Measurements from ENCODE around the gene ADAT2. TPM values are rescaled to one million over a fixed set of nuclear protein-coding genes. Genes with fewer than 3 reads are reported as not detected.

Gene ADAT2
- total RNA-seq, 3 donors from 2014 or later (not counting 1 experiment from before 2014, with no cell fraction given): 17.4 to 19.4 (median 19.1) TPM

GRCh38 chr6:143399176-143399575, 51.3 kb downstream of the ADAT2 start:
- H3K4me1 ChIP-seq (ENCODE audit: control insufficient read depth, insufficient read depth, low read length): peaks cover 37% of the 10 kb centered on the region
- no peak for DNase-seq
- 96% methylated on average over 5 of the region's 5 CpGs for WGBS (ENCODE audit: insufficient coverage)
- Mint-ChIP-seq H3K36me3 (no peaks in the 10 kb centered on the region), H3K9me3 (no peaks in the 10 kb centered on the region), H3K27me3 (ENCODE audit: low read depth in 2 of 2) (no peaks in the 10 kb centered on the region), H3K4me1 (peaks cover 44 to 54% of the 10 kb centered on the region in 2 donors), H3K27ac (peak overlapping the region; percentile 55 to 63), H3K4me3 (no peak overlapping the region)
- no peak overlapping the region for H3K4me3 ChIP-seq (ENCODE audit: low read length)
- no peaks in the 10 kb centered on the region for H3K9me3 ChIP-seq (ENCODE audit: control insufficient read depth, insufficient read depth, low read length)
- no peaks in the 10 kb centered on the region for H3K36me3 ChIP-seq (ENCODE audit: control insufficient read depth, insufficient read depth, low read length)
- intact Hi-C loops (cut with micrococcal nuclease): no loop called here
- H3K27me3 ChIP-seq (ENCODE audit: control insufficient read depth, insufficient read depth, low read length): no peaks in the 10 kb centered on the region
- no peak for ATAC-seq
- H3K27ac ChIP-seq (ENCODE audit: low read length): no peak overlapping the region
- TF ChIP-seq, protein P1, sequence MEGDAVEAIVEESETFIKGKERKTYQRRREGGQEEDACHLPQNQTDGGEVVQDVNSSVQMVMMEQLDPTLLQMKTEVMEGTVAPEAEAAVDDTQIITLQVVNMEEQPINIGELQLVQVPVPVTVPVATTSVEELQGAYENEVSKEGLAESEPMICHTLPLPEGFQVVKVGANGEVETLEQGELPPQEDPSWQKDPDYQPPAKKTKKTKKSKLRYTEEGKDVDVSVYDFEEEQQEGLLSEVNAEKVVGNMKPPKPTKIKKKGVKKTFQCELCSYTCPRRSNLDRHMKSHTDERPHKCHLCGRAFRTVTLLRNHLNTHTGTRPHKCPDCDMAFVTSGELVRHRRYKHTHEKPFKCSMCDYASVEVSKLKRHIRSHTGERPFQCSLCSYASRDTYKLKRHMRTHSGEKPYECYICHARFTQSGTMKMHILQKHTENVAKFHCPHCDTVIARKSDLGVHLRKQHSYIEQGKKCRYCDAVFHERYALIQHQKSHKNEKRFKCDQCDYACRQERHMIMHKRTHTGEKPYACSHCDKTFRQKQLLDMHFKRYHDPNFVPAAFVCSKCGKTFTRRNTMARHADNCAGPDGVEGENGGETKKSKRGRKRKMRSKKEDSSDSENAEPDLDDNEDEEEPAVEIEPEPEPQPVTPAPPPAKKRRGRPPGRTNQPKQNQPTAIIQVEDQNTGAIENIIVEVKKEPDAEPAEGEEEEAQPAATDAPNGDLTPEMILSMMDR (IDR thresholded peaks at IDR 0.05): no peak

GRCh38 chr6:143397227-143398222, 53.0 kb downstream of the ADAT2 start:
- H3K9me3 ChIP-seq (ENCODE audit: control insufficient read depth, insufficient read depth, low read length): no peaks in the 10 kb centered on the region
- H3K4me1 Mint-ChIP-seq: peaks cover 44 to 54% of the 10 kb centered on the region in 2 donors
- peaks cover 0 to 3% of the 10 kb centered on the region in 2 donors for H3K27me3 Mint-ChIP-seq (ENCODE audit: low read depth in 2 of 2)
- H3K4me1 ChIP-seq (ENCODE audit: control insufficient read depth, insufficient read depth, low read length): peaks cover 37% of the 10 kb centered on the region
- DNase-seq: peak; percentile 48 to 75
- H3K4me3 Mint-ChIP-seq: peak overlapping the region; percentile 49
- H3K9me3 Mint-ChIP-seq: no peaks in the 10 kb centered on the region
- intact Hi-C loops (cut with micrococcal nuclease): loop anchor here (1.0 kb wide), 1 partner anchor 53 kb away; the partner anchor contains the start of genes ADAT2 and PEX3
- H3K36me3 Mint-ChIP-seq: no peaks in the 10 kb centered on the region
- H3K27ac ChIP-seq (ENCODE audit: low read length): peak overlapping the region; percentile 30
- no peak overlapping the region for H3K4me3 ChIP-seq (ENCODE audit: low read length)
- TF ChIP-seq, protein P1 (IDR thresholded peaks at IDR 0.05): no peak
- no peaks in the 10 kb centered on the region for H3K27me3 ChIP-seq (ENCODE audit: control insufficient read depth, insufficient read depth, low read length)
- H3K27ac Mint-ChIP-seq: peak overlapping the region; percentile 63 to 64
- 62% methylated on average over 13 of the region's 16 CpGs for WGBS (ENCODE audit: insufficient coverage)
- no peaks in the 10 kb centered on the region for H3K36me3 ChIP-seq (ENCODE audit: control insufficient read depth, insufficient read depth, low read length)
- ATAC-seq: peak; percentile 86 to 94 (median 87)

- H3K27me3 Mint-ChIP-seq (ENCODE audit: low read depth in 2 of 2): peaks cover 0 to 3% of the 10 kb centered on the region in 2 donors
- no peak overlapping the region for H3K4me3 ChIP-seq (ENCODE audit: low read length)
- intact Hi-C loops (cut with micrococcal nuclease): loop anchor here (1.0 kb wide), 1 partner anchor 54 kb away; the partner anchor contains the start of genes ADAT2 and PEX3
- H3K36me3 Mint-ChIP-seq: no peaks in the 10 kb centered on the region
- DNase-seq (peak in 1 of 2 donors; percentile 5), ATAC-seq (peak; percentile 20 to 25 (median 23))
- H3K27me3 ChIP-seq (ENCODE audit: control insufficient read depth, insufficient read depth, low read length): no peaks in the 10 kb centered on the region
- peak overlapping the region; percentile 30 for H3K27ac ChIP-seq (ENCODE audit: low read length)
- peaks cover 37% of the 10 kb centered on the region for H3K4me1 ChIP-seq (ENCODE audit: control insufficient read depth, insufficient read depth, low read length)
- H3K9me3 ChIP-seq (ENCODE audit: control insufficient read depth, insufficient read depth, low read length): no peaks in the 10 kb centered on the region
- WGBS (ENCODE audit: insufficient coverage): 88% methylated on average over 10 of the region's 10 CpGs
- H3K4me3 Mint-ChIP-seq: peak overlapping the region; percentile 49
- no peaks in the 10 kb centered on the region for H3K9me3 Mint-ChIP-seq
- TF ChIP-seq, protein P1 (IDR thresholded peaks at IDR 0.05): no peak
- peaks cover 44 to 54% of the 10 kb centered on the region in 2 donors for H3K4me1 Mint-ChIP-seq
- peak overlapping the region; percentile 63 to 64 for H3K27ac Mint-ChIP-seq
- no peaks in the 10 kb centered on the region for H3K36me3 ChIP-seq (ENCODE audit: control insufficient read depth, insufficient read depth, low read length)
Measured at GRCh38 chr6:143396497-143397226, 53.8 kb downstream of the ADAT2 start.
